ENCODE data around the gene FKBP10.
"Not testable (repeated sequence)": the region's sequence is repeated elsewhere in the genome, so short reads cannot be mapped to it uniquely, and the experiment has no call there.

Gene FKBP10

DNA sequence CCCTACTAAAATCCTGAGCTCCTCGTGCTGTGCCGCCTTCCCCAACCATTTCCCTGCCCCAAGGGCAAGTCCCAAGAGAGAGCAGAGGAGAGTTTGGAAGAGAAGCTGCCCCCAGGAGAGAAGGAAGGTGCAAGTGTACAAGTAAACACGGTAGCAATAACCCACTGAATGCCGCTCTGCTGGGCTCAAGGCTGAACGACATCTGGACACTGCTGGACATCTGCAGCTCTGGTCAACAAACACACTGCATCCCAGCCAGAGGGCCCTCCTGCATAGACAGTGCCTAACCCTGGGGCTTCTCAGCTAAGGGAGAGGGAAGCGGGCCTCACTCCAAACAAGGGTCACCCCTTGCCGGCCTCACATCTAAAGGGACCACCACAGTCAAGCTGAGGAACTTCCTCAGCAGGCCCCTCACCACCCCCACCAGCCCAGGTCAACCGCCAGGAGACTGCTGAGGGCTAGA, 39.0 kb upstream of the FKBP10 start:
- in situ Hi-C loops (cut with HindIII; ENCODE audit: low sequenced_read_pairs) = no loop called here
- no peak for TF ChIP-seq CTCF (IDR thresholded peaks at IDR 0.05; ENCODE audit: low read depth, low read length, missing control alignments)
- no peak overlapping the region for H3K4me3 ChIP-seq (ENCODE audit: low read depth, low read length)
- DNase-seq (ENCODE audit: low read depth) = no peak

GRCh38 chr17:41775394-41776226, 37.2 kb upstream of the FKBP10 start:
- no peak for DNase-seq (ENCODE audit: low read depth)
- in situ Hi-C loops (cut with HindIII; ENCODE audit: low sequenced_read_pairs) = no loop called here
- TF ChIP-seq CTCF (IDR thresholded peaks at IDR 0.05; ENCODE audit: low read depth, low read length, missing control alignments) = no peak
- no peak overlapping the region for H3K4me3 ChIP-seq (ENCODE audit: low read depth, low read length)

GRCh38 chr17:41776262-41776900, 36.4 kb upstream of the FKBP10 start:
- H3K4me3 ChIP-seq (ENCODE audit: low read depth, low read length); DNase-seq (ENCODE audit: low read depth); in situ Hi-C loops (cut with HindIII; ENCODE audit: low sequenced_read_pairs): not testable (repeated sequence)

GRCh38 chr17:41777157-41777573, 35.6 kb upstream of the FKBP10 start:
- peak; percentile 31 for TF ChIP-seq CTCF (IDR thresholded peaks at IDR 0.05; ENCODE audit: low read depth, low read length, missing control alignments)
- DNase-seq (ENCODE audit: low read depth) = no peak
- H3K4me3 ChIP-seq (ENCODE audit: low read depth, low read length) = no peak overlapping the region
- in situ Hi-C loops (cut with HindIII; ENCODE audit: low sequenced_read_pairs) = no loop called here

GRCh38 chr17:41777574-41778188, 35.1 kb upstream of the FKBP10 start:
- no peak overlapping the region for H3K4me3 ChIP-seq (ENCODE audit: low read depth, low read length)
- in situ Hi-C loops (cut with HindIII; ENCODE audit: low sequenced_read_pairs) = no loop called here
- TF ChIP-seq CTCF (IDR thresholded peaks at IDR 0.05; ENCODE audit: low read depth, low read length, missing control alignments) = peak; percentile 5
- peak; percentile 94 for DNase-seq (ENCODE audit: low read depth)

- no peak overlapping the region for H3K4me3 ChIP-seq (ENCODE audit: low read depth, low read length)
- in situ Hi-C loops (cut with HindIII; ENCODE audit: low sequenced_read_pairs) = no loop called here
- TF ChIP-seq CTCF (IDR thresholded peaks at IDR 0.05; ENCODE audit: low read depth, low read length, missing control alignments) = no peak
- DNase-seq (ENCODE audit: low read depth) = no peak
Measured at GRCh38 chr17:41779954-41780353, 32.9 kb upstream of the FKBP10 start.
